ENCODE data around the gene PCGF1.

DNA sequence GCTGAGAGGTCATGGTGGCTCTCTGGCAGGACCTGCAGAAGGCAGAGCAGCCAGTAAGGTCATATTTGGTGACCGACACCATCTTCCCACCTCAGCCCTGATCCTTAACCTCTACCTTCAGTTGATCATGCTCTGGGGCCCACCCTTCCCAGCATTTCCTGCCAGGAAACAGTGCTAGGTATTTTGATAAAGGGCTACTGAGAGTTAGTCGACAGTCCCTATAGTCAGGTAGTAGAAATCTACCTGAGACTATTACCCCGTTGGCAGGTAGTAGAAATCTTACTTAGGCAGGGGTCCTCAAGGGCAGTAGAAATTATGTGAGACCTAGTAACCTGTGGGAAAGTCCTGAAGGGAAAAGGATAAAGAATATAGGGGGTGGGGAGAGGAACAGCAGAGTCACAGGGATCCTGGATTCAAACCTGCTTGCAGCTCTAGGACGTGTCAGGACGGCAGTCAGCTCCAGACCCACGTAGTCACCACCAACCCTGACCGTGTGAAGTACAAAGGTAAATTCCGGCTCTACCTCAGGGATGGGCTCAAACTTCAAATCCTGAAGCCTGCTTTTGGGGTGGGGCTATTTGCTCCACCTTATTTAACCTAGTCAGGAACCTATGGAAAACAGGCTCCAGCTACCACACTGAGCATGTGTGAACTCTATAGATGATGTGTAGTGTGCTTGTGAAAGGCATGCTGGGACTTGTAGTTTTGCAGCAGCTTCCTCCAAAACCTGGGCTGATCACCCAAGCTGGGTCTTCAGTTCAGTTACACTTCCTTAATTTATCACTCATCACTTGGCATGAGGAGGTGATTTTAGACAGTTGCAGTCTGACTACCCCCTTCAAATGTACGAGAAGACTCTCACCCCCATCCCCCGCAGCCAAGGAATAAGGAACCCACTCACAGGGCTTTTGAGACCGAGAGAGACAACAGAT is 18.5 kb upstream of the PCGF1 start, which contains the start of gene DQX1:
- TF ChIP-seq POLR2A (IDR thresholded peaks at IDR 0.05) (no peak), EP300 (IDR thresholded peaks at IDR 0.05) (no peak)
- TF ChIP-seq, protein P1, sequence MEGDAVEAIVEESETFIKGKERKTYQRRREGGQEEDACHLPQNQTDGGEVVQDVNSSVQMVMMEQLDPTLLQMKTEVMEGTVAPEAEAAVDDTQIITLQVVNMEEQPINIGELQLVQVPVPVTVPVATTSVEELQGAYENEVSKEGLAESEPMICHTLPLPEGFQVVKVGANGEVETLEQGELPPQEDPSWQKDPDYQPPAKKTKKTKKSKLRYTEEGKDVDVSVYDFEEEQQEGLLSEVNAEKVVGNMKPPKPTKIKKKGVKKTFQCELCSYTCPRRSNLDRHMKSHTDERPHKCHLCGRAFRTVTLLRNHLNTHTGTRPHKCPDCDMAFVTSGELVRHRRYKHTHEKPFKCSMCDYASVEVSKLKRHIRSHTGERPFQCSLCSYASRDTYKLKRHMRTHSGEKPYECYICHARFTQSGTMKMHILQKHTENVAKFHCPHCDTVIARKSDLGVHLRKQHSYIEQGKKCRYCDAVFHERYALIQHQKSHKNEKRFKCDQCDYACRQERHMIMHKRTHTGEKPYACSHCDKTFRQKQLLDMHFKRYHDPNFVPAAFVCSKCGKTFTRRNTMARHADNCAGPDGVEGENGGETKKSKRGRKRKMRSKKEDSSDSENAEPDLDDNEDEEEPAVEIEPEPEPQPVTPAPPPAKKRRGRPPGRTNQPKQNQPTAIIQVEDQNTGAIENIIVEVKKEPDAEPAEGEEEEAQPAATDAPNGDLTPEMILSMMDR (IDR thresholded peaks at IDR 0.05), result no peak
